GM21529 (cell line): Measurements from ENCODE around the gene NEU3.
"Not testable (repeated sequence)": the region's sequence is repeated elsewhere in the genome, so short reads cannot be mapped to it uniquely, and the experiment has no call there.

Experiments
- ATAC-seq: cut with Tn5 transposase; IDR thresholded peaks from one replicate; pipeline ENCODE4 v1.9.1; 2021; ENCODE audit not compliant: unreplicated experiment

NEU3 gene

DNA sequence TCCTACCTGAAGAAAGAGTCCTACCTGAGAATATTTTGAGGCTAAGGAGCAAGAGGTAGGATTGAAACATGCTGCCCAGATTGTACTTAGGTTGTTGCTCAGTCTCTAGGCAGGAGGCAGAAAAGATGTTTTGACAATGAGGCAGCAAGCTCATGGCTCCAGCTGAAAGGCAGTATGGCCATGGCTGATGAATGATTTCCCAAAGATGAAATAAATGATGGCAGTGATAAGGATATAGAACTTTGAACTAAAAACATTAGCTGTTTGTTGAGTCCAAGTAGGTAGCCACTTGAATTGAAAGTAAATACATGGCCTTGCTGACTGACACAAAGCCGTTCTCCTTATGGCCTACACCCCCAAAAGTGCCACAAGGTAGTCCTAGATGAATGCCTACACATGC, 6.8 kb upstream of the NEU3 start:
- ATAC-seq = no peak

GRCh38 chr11:74984070-74984469, 4.7 kb upstream of the NEU3 start:
- no peak for ATAC-seq

- ATAC-seq = no peak
These were observed 4.0 kb upstream of the NEU3 start for GRCh38 chr11:74984730-74985129.

- ATAC-seq = no peak
These were observed 516 bp downstream of the NEU3 start for GRCh38 chr11:74989260-74989638.

DNA sequence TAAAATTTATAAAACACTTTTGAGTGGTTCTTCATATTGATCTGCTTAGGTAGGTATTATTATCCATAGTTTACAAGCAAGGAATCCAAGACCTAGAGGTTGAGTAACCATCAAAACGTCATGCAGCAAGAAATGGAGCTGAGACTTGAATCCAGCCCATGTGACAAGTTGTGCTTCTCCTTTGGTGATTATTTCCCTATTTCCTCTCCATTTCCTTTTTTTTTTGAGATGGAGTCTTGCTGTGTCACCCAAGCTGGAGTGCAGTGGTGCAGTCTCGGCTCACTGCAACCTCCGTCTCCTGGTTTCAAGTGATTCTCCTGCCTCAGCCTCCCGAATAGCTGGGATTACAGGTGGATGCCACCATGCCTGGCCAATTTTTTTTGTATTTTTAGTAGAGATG, 1.4 kb downstream of the NEU3 start:
- not testable (repeated sequence) for ATAC-seq

DNA sequence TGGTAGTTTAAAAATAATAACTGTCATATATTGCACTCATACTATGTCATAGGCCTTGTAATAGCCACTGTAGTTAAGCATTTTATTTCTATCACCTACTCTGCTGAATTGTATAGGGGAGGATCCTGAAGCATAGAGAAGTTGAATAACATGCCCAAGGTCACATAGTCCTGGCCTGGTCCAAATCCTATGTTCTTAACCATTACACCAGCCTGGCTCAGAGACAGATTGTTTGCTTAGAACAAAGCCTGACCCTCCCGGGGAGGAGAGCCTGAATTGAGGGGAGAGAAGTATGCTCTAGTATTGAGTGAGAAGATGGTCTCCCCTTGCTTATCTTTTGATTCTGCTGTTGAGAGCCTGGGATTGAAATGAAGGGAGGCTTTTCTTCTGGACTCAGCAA, 2.2 kb downstream of the NEU3 start:
- ATAC-seq = no peak

GRCh38 chr11:74992852-74993251, 4.1 kb downstream of the NEU3 start:
- peak; percentile 39 for ATAC-seq

GRCh38 chr11:75000975-75001354, 12.2 kb downstream of the NEU3 start:
- no peak for ATAC-seq

DNA sequence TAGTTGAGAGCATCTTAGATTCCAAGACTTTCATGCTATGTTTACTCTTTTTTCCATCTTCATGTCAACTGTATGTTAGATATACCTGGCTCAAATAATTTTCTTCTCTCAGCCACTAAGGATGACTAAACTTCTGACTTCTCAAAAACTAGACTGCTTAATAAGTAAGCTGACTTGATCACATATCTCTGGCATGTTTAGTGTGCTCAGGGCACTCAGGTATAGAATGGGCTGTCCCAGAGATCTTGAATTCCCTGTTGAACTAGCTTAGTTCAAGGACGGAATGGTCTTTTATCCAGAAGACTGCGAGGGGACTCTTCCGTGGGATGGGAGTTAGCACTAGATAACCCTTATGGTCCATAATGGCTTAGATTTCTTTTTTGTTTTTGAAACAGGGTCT, 13.0 kb downstream of the NEU3 start:
- no peak for ATAC-seq

DNA sequence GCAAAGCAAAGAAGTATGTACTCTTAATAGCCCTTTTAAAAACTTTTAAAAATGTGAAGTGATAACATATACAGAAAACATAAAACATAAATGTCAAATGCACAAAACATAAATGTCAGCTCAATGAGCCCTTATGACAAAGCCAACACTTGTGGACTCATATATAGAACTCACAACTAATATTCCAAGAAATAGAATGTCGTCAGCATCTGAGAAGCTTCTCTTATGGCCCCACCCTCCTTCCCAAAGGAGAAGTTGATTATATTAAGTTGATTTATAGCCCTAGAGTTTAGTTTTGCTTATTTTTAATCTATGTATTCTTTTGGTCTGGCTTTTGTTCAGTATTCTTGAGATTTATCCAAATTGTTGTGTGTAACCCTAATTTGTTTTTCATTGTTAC, 13.8 kb downstream of the NEU3 start:
- ATAC-seq = no peak

DNA sequence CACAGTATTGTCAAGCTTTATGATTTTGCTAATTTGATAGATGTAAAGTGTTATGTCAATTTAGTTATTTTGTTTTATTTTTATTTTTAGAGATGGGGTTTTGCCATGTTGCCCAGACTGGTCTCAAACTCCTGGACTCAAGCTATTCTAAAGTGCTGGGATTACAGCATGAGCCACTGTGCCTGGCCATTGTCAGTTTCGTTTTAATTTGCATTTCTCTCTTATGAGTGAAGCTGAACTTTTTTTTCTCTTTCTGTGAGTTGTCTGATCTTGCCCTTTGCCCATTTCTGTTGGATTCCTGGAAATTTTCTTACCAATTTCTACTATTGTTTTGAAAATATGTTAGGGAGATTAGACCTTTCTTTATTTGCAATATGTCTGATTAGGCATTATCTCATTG, 15.5 kb downstream of the NEU3 start:
- no peak for ATAC-seq

- ATAC-seq = no peak
These were observed 22.6 kb downstream of the NEU3 start for GRCh38 chr11:75011357-75011756.

DNA sequence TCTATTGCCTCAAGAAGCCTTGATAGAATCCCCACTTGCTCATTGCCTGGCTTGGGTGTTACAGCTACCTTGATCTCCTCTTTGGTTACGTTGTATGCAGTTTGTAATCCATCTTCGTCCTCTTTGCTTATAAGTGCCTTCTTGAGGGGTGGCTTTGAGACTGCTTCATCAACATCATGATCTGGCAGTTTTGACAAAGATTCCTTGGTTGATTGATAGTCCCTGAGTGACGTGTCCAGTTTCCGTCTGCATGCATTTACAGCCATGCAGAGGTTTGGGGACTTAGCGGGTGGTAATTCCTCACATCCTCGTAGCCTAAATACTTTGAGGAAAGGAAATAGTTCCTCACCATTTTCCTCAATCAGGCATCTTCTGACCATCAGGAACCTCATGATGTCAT, 23.1 kb downstream of the NEU3 start:
- no peak for ATAC-seq

DNA sequence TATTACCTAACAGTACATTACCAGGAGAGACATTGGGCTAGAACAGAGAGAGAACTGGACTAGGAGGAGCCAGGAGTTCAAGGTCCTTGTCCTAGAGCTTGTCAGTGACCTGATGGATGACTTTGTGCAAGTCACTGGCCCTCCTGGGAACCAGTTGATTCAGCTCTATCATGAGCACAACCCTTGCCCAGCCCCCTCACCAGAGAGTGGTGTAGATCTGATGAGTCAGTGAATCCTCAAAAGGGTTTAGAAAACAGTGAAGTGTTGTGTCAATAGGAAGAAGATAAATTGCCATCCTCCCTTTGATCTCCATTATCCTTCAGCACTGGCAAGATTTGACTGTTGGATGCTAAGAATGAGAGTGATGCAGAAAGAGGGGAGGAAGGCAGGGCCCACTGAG, 24.3 kb downstream of the NEU3 start:
- ATAC-seq = no peak

- no peak for ATAC-seq
These were observed 25.4 kb downstream of the NEU3 start for GRCh38 chr11:75014129-75014528.

- ATAC-seq = not testable (repeated sequence)
These were observed 30.5 kb downstream of the NEU3 start for GRCh38 chr11:75019200-75019599.

DNA sequence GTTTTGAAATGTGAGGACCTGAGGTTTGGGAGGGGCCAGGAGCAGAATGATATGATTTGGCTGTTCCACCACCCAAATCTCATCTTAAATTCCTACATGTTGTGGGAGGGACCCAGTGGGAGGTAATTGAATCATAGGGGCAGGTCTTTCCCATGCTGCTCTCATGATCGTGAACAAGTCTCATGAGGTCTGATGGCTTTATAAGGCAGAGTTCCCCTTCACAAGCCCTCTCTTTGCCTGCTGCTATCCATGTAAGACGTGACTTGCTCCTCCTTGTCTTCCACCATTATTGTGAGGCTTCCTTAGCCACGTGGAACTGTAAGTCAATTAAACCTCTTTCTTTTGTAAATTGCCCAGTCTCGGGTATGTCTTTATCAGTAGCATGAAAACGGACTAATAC, 31.6 kb downstream of the NEU3 start:
- not testable (repeated sequence) for ATAC-seq

DNA sequence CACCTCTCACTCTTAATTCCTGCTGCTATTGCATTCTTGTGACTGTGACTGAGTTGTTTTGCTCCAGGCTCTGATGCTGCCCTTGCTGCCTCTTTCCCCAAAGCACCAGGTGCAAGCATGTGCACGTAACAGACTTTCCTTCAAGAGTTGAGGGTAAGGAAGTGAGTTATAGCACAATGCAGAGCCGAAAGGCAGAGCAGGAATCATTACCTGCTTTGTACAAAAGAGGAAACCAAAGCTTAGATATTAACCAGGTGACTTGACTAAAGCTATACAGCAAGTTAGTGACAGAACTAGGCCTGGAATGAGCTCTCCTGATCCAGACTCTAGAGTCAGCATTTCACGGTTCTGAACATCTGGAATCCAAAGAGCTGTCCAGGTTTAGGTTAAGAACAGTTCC, 33.6 kb downstream of the NEU3 start:
- peak; percentile 55 for ATAC-seq

DNA sequence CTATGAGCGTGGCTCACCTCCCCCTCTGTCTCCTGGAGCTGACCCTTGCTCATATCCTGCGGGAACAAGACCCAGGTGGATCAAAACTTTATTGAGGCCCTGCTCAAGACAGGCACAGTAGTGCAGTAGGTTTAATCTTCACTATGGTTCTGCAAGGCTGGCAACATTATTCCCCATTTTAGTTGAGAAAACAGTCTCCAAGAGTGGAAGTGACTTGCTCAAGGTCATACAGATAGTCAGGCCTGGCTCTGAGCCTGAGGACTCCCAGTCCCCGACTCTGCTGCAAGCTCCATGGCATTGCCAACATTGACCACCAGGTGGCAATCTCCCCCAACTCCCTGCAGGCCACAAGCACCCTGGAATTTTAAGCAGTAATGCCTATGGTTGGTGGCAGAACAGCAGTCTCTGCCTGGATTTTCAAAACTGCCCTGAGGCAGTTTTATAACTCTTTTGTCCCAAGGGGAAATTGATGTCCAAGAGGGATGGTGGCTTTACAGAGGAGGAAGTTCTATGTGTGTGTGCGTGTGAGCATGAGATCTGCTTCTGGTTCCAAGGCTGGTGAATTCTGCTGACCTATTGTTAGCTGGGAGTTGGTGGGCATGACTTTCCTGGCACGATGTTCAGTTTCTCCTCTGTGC, 34.1 kb downstream of the NEU3 start:
- ATAC-seq = peak; percentile 76

GRCh38 chr11:75023446-75024067, 34.8 kb downstream of the NEU3 start:
- ATAC-seq = no peak

GRCh38 chr11:75024068-75024449, 35.3 kb downstream of the NEU3 start:
- ATAC-seq = no peak

DNA sequence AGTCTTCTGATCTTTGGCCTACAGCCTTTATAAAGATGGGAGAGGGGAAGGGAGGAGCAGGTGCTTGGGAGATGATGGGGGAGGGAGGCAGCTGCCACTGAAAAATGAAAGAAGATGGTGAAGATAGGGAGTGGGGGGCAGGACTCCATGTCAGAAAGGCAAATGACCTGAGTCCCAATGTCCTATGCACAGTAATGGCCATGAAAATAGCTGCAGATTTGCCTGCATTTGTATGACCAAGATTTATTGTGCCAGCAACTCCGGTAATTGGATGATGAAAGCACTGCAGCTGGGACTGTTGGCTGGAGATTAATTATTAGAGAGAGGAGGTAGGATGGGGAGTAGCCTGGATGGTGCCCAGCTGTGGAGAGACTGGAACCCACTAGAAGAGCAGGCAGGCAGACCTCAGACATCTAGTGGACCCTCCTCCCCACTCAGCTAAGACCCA, 36.1 kb downstream of the NEU3 start:
- ATAC-seq = no peak

- ATAC-seq = no peak
These were observed 36.8 kb downstream of the NEU3 start for GRCh38 chr11:75025561-75025960.
